Bone marrow (tissue), 2 donors: ENCODE data around the gene TAOK1.

Source experiments
- DNase-seq, 2 donors: peaks; one replicate each; lab custom pipeline; 2025; lab: John Stamatoyannopoulos, UW

Gene TAOK1

GRCh38 chr17:29571486-29571882 lies 181.3 kb downstream of the TAOK1 start:
- no peak for DNase-seq

DNA sequence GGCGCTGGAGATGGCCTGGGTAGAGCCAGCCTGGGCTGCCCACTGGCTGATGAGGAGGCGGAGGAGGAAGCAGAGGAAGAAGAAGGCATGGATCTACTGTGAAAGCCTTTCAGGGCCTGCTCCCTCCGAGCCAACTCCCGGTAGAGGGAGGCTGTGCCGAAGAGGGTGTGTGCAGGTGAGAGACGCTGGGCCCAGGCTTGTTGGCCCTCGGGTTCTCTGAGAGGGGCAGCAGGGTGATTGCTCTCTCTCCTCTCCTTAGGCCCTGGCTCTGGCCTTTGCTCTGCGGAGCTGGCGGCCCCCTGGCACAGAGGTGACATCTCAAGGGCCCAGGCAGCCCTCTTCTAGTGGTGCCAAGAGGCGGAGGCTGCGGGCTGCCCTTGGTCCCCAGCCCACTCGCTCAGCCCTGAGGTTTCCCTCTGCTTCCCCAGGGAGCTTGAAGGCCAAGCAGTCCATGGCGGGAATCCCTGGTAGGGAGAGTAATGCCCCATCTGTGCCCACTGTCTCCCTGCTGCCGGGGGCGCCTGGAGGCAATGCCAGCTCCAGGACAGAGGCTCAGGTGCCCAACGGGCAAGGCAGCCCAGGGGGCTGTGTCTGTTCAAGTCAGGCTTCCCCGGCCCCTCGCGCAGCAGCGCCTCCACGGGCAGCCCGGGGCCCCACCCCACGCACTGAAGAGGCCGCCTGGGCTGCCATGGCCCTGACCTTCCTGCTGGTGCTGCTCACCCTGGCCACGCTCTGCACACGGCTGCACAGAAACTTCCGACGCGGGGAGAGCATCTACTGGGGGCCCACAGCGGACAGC lies 181.9 kb downstream of the TAOK1 start:
- no peak for DNase-seq

GRCh38 chr17:29572691-29573557 lies 182.8 kb downstream of the TAOK1 start:
- no peak for DNase-seq

GRCh38 chr17:29573558-29573869 lies 183.4 kb downstream of the TAOK1 start:
- DNase-seq: no peak

DNA sequence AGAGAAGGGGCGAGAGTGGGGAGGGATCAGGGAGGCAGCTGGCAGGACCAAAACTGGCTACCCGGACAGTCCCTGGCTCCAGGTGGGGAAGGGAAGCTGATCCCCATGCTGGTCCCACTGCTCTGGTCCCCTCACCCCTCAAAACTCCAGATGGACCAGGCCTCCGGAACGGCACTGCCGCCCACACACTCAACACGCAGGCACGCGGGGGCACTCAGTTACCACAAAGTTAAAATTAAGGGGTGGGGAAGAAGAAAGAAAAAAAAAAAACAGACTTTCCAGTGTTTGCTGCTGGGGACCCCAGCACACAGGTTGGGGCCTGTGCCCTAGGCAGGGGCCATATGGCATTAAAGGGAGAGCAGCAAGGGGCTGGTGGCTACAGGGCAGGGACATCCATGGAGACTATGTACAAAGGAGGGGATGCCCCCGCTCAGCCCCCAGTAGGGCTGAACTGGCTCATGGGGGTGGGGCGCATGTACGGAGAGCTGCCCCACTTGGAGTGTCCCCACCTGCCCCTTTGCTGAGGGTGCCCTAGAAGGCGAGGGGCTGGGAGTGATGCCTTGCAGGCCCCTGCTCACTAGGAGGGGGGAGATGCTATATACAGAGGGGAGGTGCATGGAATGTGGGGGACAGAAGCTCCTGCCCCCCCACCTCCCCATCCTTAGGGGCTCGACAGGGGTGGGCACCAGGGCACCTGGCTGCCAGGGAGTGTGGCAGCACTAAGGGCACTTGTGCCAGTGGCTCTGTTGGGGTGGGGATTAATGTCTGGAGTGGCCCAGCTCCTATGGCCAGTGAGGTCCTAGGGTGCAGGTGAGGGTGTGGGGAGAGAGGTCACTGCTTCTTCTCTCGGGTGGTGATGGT lies 183.9 kb downstream of the TAOK1 start:
- DNase-seq: no peak

GRCh38 chr17:29574732-29575510 lies 184.8 kb downstream of the TAOK1 start:
- no peak for DNase-seq

DNA sequence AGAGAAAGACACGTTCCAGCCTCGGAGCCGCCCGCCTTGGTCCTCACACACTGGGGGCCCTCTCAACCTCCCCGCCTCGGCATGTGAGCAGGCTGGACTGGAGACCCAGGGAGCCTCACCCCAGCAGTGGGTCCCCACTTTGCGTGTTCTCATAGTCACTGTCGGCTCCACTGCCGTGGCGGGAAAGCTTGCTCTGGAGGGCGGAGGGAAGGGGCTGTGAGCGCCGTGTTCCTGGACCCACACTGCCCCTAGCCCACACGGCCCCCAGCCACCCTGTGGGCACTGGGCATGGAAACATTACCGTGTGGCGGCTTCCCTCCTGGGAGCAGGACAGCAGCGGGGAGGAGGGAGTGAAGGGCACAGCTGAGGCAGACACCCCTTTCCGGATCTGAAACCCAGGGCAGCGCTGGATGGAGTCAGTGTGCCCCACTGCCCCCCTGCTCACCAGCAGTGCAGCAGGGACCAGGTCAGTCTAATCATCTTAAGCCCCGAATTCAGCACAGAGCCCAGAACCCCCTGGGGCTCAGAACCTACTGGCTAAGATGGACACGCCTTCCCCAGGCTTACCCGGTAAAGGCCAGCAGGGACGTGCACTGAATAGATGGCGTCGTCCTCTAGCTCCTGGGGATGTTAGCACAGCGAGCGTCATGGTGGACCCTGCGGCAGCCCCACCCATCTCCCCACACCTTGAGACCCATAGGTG lies 185.5 kb downstream of the TAOK1 start:
- no peak for DNase-seq

DNA sequence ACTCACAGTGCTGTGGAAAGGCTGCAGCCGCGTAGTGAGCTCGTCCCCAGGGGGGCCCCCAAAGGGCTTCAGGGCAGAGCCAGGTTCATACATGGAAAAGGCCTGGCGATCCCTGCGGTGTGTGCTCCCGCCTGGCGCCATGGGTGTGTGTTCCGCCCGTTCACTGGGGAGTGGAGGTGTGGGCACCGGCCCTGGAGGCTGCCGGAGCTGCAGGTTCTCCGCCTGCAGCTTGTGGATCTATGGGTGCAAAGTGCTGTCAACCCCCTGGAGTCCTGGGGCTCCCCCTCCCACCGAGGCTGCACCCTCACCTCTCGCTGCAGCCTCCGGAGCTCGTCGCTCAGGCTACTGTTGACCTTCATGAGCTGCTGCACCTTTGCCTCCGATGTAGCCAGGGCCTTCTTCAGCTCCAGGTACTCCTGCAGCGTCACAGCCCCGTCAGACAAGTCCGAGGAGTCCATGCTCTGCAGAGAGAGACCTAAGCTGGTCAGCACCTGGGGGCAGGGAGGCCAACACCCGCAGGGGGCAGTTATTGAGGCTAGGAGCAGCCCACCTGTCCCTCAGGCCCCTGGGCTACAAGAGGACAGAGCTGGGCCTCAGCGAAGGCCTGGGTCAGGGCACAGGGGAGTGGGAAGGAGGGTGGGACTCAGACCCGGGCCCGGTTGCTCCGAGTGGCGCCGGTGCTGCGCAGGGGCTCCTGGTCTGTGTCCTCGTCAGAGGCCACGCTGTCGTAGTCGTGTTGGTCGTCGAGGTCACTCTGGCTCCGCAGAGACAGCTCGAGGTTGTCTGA lies 186.2 kb downstream of the TAOK1 start:
- DNase-seq: no peak

DNA sequence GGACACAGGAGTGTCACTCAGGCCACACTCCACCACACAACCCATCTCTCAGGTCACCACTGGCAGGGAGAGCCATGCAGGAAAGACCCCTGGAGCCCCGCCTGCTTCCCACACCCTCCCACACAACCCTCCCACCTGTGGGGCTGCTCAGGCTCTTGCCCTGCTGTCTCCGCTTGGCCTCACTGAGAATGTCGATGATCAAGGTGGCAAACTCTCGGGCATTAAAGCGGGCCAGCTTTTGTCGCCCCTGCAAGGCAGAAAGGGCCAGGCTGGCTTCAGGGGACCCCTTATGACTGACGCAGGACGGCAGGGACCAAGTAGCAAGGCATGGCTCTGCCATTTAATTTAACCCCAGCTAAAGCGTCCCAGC lies 186.8 kb downstream of the TAOK1 start:
- DNase-seq: no peak

- no peak for DNase-seq
Observed at GRCh38 chr17:29577385-29578211, 187.4 kb downstream of the TAOK1 start.

GRCh38 chr17:29578626-29579485 lies 188.7 kb downstream of the TAOK1 start:
- no peak for DNase-seq

DNA sequence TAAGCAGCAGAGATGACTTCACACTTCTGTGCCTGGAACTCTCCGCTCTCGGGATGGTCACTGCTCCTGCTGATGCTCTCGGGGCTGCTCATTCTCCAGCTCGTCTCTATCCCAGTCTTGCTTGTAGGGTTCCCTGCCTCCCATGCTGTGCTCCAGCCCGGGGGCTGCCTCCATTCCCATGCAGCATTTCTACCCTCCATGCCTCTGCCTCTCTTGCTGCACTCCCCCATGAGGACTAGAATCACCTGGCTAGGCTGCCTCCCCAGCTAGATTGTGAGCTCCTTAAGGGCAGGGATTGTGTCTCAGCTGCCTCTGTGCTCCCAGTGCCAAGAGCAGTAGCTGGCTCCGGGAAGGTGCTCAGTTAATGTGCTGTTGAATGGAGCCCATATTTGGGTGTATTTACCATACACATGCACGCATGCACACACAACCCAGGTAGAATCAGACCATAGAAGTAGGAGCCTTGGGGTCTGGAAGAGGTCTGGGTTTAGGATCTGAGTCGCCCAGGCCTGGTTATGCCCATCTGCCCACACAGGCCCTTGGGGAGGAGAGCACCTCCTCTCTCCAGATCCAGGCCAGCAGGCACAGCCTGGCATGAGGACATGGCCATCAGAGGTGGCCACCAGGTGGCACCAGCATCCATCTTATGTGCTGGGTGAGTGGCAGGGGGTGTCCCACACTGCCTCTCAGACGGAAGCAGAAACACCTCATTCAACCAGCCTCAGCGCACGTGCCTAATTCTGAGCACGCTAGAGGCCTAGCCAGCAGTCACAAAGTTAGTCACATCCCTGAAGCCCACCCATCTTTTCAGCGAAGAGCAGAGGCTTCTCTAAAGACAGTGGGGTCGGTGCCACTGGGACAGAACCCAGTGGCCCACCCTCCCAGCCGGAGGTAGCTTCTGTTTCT lies 190.0 kb downstream of the TAOK1 start:
- peak; percentile 63 to 76 for DNase-seq

DNA sequence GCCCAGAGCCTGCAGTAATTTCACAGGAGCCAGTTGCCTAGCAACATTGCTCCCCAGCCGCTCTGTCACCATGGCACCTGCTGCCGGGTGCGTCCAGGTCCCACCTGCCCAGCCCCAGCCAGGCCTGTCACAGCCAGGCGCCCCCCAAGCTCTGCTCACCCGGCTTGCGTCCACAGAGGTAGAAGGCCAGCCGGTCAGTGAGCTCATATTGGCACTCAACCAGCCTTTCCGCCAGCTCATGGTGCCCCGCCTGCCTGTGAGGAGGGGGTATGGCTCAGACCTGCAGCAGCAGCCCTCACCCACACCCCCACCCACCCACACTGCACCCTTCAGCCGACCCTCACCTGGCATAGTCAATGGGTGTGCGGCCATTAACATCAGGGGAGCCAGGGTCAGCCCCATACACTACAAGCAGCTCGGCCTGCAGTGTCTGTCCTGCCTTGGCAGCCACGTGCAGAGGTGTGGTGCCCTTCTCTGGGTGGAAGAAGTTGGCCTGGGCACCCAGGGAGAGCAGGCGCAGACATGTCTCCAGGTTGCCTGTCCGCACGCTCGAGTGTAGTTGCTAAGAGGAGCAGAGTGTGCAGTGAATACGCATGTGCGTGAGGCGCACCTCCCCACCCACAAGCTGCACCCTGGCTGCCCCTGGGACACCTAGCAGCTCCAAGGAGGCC lies 191.6 kb downstream of the TAOK1 start:
- no peak for DNase-seq

DNA sequence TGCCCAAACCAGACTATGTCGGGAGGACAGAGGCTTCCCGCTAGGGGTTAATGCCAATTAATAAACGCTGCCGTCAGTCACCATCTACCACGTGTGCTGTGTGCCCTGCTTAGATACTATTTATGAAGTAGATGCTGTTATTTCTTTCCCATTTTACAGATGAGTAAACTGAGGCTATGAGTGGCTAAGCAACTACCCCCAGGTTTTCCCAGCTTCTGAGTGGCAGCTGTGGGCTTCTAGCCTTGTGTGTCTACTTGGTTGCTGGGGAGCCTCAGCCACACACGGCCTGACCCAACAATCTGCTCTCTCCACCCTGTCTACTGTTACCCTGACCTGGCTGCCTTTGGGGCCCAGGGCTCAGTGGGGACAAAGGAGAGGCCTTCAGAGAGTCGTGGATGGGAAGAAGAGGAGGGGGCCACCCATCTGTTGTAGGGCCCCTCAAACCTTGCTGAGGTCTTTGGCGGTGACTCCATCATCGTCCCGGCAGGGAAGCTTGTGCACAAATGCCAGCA lies 192.1 kb downstream of the TAOK1 start:
- DNase-seq: no peak

- no peak for DNase-seq
Observed at GRCh38 chr17:29582772-29583171, 192.6 kb downstream of the TAOK1 start.
